ENCODE results near the gene ABHD13. TPM values are rescaled to one million over a fixed set of nuclear protein-coding genes. Genes with fewer than 3 reads are reported as not detected.
"Not testable (repeated sequence)": the region's sequence is repeated elsewhere in the genome, so short reads cannot be mapped to it uniquely, and the experiment has no call there.

ABHD13 gene
- total RNA-seq, 1 donor from 2014 or later: 8.0 TPM

DNA sequence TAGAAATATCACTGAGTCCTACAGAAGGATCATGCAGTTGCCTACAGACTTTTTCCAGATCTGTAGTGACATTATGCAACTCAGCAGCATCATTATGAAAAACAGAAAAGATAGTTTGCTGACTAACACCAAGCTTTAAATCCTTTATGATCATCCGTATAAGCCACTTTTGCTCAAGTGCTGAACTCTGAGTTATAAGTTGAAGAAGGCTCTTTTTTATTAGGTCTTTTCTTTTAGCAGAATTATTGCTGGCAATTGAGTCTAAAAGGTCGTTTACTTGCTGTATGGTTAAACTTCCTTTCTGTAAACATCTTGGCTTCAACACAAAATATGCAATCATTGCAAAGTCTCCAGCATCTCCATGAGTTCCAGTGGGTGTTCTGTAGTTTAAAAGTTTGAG, 7.6 kb upstream of the ABHD13 start:
- no peaks in the 10 kb centered on the region for H3K27me3 Mint-ChIP-seq
- intact Hi-C loops (cut with micrococcal nuclease): no loop called here
- no peak overlapping the region for H3K27ac Mint-ChIP-seq
- peaks cover 22% of the 10 kb centered on the region for H3K4me1 Mint-ChIP-seq
- no peak for DNase-seq
- H3K4me3 Mint-ChIP-seq: no peak overlapping the region
- peaks cover 30% of the 10 kb centered on the region for H3K36me3 Mint-ChIP-seq (ENCODE audit: low read depth)
- peaks cover 3% of the 10 kb centered on the region for H3K9me3 Mint-ChIP-seq

DNA sequence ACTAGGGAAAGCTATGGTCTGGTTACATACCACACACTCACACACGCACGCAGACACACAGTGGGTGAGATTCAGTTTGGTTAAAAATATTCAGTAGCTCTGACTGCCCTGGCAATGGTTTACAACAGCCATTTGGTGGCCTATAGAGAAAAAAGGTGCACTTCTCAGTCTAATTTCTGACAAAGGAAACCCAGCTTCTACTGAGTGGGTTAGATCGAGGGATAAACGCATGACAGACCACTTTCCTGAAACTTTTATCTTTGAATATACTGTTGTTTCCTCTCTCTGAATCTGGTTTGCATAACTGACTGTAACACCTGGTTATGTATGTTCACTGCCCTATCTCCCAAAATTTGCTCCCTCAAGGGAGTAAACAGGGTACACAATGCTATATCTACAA, 5.3 kb upstream of the ABHD13 start:
- intact Hi-C loops (cut with micrococcal nuclease): no loop called here
- H3K4me1 Mint-ChIP-seq: peaks cover 31% of the 10 kb centered on the region
- no peaks in the 10 kb centered on the region for H3K27me3 Mint-ChIP-seq
- H3K27ac Mint-ChIP-seq: no peak overlapping the region
- H3K36me3 Mint-ChIP-seq (ENCODE audit: low read depth): peaks cover 32% of the 10 kb centered on the region
- peak overlapping the region; percentile 10 for H3K4me3 Mint-ChIP-seq
- H3K9me3 Mint-ChIP-seq: peaks cover 3% of the 10 kb centered on the region
- DNase-seq: no peak

GRCh38 chr13:108213946-108214345, 4.2 kb upstream of the ABHD13 start:
- Mint-ChIP-seq H3K36me3 (ENCODE audit: low read depth) (peaks cover 29% of the 10 kb centered on the region), H3K27ac (peak overlapping the region; percentile 45), H3K9me3 (peaks cover 3% of the 10 kb centered on the region), H3K4me1 (peaks cover 33% of the 10 kb centered on the region), H3K4me3 (peak overlapping the region; percentile 81), H3K27me3 (peaks cover 3% of the 10 kb centered on the region)
- no peak for DNase-seq
- intact Hi-C loops (cut with micrococcal nuclease): no loop called here

- H3K27ac Mint-ChIP-seq: peak overlapping the region; percentile 84
- H3K4me3 Mint-ChIP-seq: peak overlapping the region; percentile 81
- peaks cover 3% of the 10 kb centered on the region for H3K27me3 Mint-ChIP-seq
- no peak for DNase-seq
- no peaks in the 10 kb centered on the region for H3K9me3 Mint-ChIP-seq
- H3K4me1 Mint-ChIP-seq: peaks cover 36% of the 10 kb centered on the region
- peaks cover 24% of the 10 kb centered on the region for H3K36me3 Mint-ChIP-seq (ENCODE audit: low read depth)
- intact Hi-C loops (cut with micrococcal nuclease): loop anchor here (5.0 kb wide), 4 partner anchors 37 to 1647 kb away; partner anchors contain the start of genes ARGLU1 and IRS2
These were observed 3.5 kb upstream of the ABHD13 start for GRCh38 chr13:108214441-108215271.

- DNase-seq: peak; percentile 97
- Mint-ChIP-seq H3K9me3 (no peaks in the 10 kb centered on the region), H3K4me3 (peak within 1 kb of the TSS; percentile 93), H3K27ac (peak within 1 kb of the TSS; percentile 84), H3K27me3 (peaks cover 3% of the 10 kb centered on the region), H3K36me3 (ENCODE audit: low read depth) (peaks cover 17% of the 10 kb centered on the region), H3K4me1 (peaks cover 44% of the 10 kb centered on the region)
- intact Hi-C loops (cut with micrococcal nuclease): loop anchor here (5.0 kb wide), 4 partner anchors 38 to 1648 kb away; partner anchors contain the start of genes ARGLU1 and IRS2
These were observed 2.8 kb upstream of the ABHD13 start, which contains the start of gene LIG4 for GRCh38 chr13:108215436-108215835. Gene LIG4 (minus strand): TSS chr13:108215536. CDS start chr13:108211268, 4,268 bp downstream.

DNA sequence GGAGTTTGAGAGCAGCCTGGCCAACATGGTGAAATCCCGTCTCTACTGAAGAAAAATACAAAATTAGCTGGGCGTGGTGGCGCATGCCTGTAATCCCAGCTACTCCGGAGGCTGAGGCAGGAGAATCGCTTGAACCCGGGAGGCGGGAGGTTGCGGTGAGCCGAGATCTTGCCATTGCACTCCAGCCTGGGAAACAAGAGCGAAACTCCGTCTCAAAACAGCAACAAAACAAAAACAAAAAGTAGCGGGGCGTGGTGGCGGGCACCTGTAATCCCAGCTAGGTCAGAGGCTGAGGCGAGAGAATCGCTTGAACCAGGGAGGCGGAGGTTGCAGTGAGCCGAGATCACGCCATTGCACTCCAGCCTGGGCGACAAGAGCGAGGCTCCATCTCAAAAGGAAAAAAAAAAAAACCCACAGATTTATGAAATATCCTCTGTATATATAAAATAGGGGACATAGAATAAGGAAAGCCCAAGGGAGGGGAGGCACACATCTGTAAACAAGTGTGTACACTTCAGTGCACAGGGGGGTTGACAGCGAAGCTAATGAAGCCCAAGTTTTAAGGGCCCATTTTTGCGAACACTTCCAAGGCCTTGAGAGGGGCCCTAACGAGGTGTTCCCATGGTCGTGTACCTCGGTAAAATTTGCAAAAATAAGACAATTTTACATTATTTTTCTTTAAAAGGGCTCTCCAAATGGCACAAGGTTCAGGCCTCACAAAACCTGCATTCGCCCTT, 717 bp upstream of the ABHD13 start:
- H3K36me3 Mint-ChIP-seq (ENCODE audit: low read depth); H3K27me3 Mint-ChIP-seq; H3K9me3 Mint-ChIP-seq; DNase-seq: not testable (repeated sequence)
- Mint-ChIP-seq H3K27ac (peak overlapping the region; percentile 95), H3K4me1 (peaks cover 43% of the 10 kb centered on the region), H3K4me3 (peak overlapping the region; percentile 93)
- intact Hi-C loops (cut with micrococcal nuclease): loop anchor here (1.0 to 5.0 kb wide), 6 partner anchors 17 to 1650 kb away; partner anchors contain the start of genes ARGLU1, IRS2 and TNFSF13B

DNA sequence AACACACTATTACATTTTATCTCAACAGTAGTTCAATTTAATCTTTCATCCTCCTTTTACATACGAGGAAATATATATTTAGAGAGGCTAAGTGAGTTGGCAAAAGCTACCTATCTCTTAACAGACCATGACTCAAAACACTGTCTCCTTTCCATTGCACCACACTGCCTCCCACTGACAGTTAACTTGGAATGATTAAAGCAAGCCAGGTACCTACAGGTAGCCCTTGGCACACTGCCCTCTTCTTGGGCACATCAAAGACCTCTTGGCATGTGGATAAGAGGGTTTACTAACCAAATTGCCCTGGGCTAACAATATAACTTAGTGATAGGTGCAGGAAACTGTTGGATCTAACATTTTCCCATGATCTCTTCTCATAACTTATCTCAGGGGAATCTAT, 1.8 kb downstream of the ABHD13 start:
- peak overlapping the region; percentile 45 for H3K4me3 Mint-ChIP-seq
- no peaks in the 10 kb centered on the region for H3K9me3 Mint-ChIP-seq
- peak overlapping the region; percentile 67 for H3K27ac Mint-ChIP-seq
- peaks cover 3% of the 10 kb centered on the region for H3K27me3 Mint-ChIP-seq
- peaks cover 8% of the 10 kb centered on the region for H3K36me3 Mint-ChIP-seq (ENCODE audit: low read depth)
- no peak for DNase-seq
- peaks cover 32% of the 10 kb centered on the region for H3K4me1 Mint-ChIP-seq
- intact Hi-C loops (cut with micrococcal nuclease): no loop called here

- Mint-ChIP-seq H3K4me3 (no peak overlapping the region), H3K27ac (no peak overlapping the region), H3K27me3 (no peaks in the 10 kb centered on the region), H3K9me3 (no peaks in the 10 kb centered on the region), H3K4me1 (peaks cover 38% of the 10 kb centered on the region), H3K36me3 (ENCODE audit: low read depth) (no peaks in the 10 kb centered on the region)
- intact Hi-C loops (cut with micrococcal nuclease): no loop called here
- DNase-seq: no peak
These were observed 5.7 kb downstream of the ABHD13 start for GRCh38 chr13:108223687-108224503.

- DNase-seq: no peak
- intact Hi-C loops (cut with micrococcal nuclease): loop anchor here (5.0 kb wide), 3 partner anchors 97 to 672 kb away; no protein-coding TSS in a partner anchor
- H3K9me3 Mint-ChIP-seq: no peaks in the 10 kb centered on the region
- H3K36me3 Mint-ChIP-seq (ENCODE audit: low read depth): peaks cover 6% of the 10 kb centered on the region
- H3K27ac Mint-ChIP-seq: no peak overlapping the region
- H3K4me1 Mint-ChIP-seq: peaks cover 24% of the 10 kb centered on the region
- no peaks in the 10 kb centered on the region for H3K27me3 Mint-ChIP-seq
- no peak overlapping the region for H3K4me3 Mint-ChIP-seq
These were observed 7.2 kb downstream of the ABHD13 start for GRCh38 chr13:108225440-108225839.

- no peaks in the 10 kb centered on the region for H3K27me3 Mint-ChIP-seq
These were observed 8.0 kb downstream of the ABHD13 start for GRCh38 chr13:108226184-108226583.

DNA sequence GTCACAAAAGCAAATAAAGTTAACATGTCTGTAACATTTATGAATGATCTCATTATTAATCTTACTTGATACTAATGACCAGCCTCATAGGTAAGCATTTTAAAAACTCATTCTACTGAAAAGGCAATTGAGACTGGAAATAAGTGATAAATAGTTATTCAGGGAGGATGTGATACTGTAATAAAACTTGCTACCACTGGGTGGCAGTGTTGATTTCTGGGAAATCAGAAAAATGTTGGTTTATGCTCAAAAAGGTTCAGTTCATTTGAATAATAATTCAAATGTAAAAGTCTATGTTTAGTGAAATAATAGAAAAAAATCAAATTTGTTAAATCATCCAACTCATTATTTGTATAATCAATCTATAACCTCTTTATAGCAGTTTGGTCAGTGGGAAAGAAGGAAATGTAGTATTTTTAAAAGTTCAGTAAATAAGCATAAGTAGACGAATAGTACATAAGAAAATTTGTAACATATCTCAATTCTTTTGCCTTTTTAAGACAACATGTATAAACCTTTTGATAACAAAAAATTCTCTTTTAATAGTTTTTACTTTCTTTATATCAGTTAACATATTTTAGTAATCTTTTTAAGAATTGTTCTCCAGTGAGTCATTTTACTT, 9.6 kb downstream of the ABHD13 start:
- H3K9me3 Mint-ChIP-seq: no peaks in the 10 kb centered on the region
- no peaks in the 10 kb centered on the region for H3K27me3 Mint-ChIP-seq
- peak; percentile 84 for DNase-seq
- intact Hi-C loops (cut with micrococcal nuclease): loop anchor here (2.0 to 5.0 kb wide), 4 partner anchors 41 to 670 kb away; partner anchors contain the start of gene TNFSF13B
- H3K4me1 Mint-ChIP-seq: peaks cover 21% of the 10 kb centered on the region
- H3K27ac Mint-ChIP-seq: no peak overlapping the region
- H3K4me3 Mint-ChIP-seq: no peak overlapping the region
- peaks cover 6% of the 10 kb centered on the region for H3K36me3 Mint-ChIP-seq (ENCODE audit: low read depth)

More at GRCh38 chr13:108226184-108226583, 8.0 kb downstream of the ABHD13 start:
- Mint-ChIP-seq H3K27ac (no peak overlapping the region), H3K36me3 (ENCODE audit: low read depth) (peaks cover 6% of the 10 kb centered on the region), H3K9me3 (no peaks in the 10 kb centered on the region), H3K4me3 (no peak overlapping the region), H3K4me1 (peaks cover 21% of the 10 kb centered on the region)
- intact Hi-C loops (cut with micrococcal nuclease): loop anchor here (2.0 to 5.0 kb wide), 4 partner anchors 43 to 671 kb away; partner anchors contain the start of gene TNFSF13B
- DNase-seq: no peak

- H3K4me3 Mint-ChIP-seq: no peak overlapping the region
- no peaks in the 10 kb centered on the region for H3K27me3 Mint-ChIP-seq
- H3K27ac Mint-ChIP-seq: no peak overlapping the region
- intact Hi-C loops (cut with micrococcal nuclease): no loop called here
- peaks cover 12% of the 10 kb centered on the region for H3K36me3 Mint-ChIP-seq (ENCODE audit: low read depth)
- no peak for DNase-seq
- H3K4me1 Mint-ChIP-seq: peaks cover 14% of the 10 kb centered on the region
- H3K9me3 Mint-ChIP-seq: peaks cover 3% of the 10 kb centered on the region
These were observed 12.2 kb downstream of the ABHD13 start for GRCh38 chr13:108230377-108230776.

DNA sequence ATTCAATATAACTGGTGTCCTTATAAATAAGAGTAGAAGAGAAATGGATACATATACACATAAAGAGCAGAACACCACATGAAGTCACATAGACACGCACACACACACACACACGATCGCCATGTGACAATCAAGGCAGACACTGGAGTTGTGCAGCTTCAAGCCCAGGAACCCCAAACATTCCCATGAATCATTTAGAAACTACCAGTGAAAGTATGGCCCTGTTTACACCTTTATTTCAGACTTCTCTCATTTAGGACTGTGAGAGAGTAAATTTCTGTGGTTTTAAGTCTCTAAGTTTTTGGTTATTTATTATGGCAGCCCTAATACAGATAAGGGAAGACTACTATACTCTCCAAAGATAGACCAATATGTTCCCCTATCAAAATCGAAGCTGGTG, 31.0 kb downstream of the ABHD13 start:
- Mint-ChIP-seq H3K27ac (no peak overlapping the region), H3K27me3 (no peaks in the 10 kb centered on the region), H3K4me1 (peaks cover 6% of the 10 kb centered on the region), H3K36me3 (ENCODE audit: low read depth) (peaks cover 8% of the 10 kb centered on the region), H3K4me3 (no peak overlapping the region), H3K9me3 (peaks cover 13% of the 10 kb centered on the region)
- intact Hi-C loops (cut with micrococcal nuclease): no loop called here
- DNase-seq: no peak

All from activated CD4-positive, alpha-beta T cell treated with anti-CD3 and anti-CD28 coated beads, Interleukin-2, amount 10 ng/mL, durations not matched to agents 24 days and 14 days (primary cell).